ENCODE measurements around the gene TTLL7.

TTLL7 gene

GRCh38 chr1:83998498-83999315 is at the start of gene TTLL7:
Gene TTLL7 (minus strand): TSS chr1:83999132. CDS start chr1:83952211, 46,921 bp downstream.
- peak; percentile 61 for DNase-seq

- DNase-seq, result no peak
Observed at GRCh38 chr1:84042461-84042860, 43.5 kb upstream of the TTLL7 start.

- no peak for DNase-seq
Observed at GRCh38 chr1:84037758-84038611, 39.1 kb upstream of the TTLL7 start.

GRCh38 chr1:84031802-84032327 is 32.9 kb upstream of the TTLL7 start:
- DNase-seq, result no peak

- no peak for DNase-seq
Observed at GRCh38 chr1:84027368-84027767, 28.4 kb upstream of the TTLL7 start.

- no peak for DNase-seq
Observed at GRCh38 chr1:84025966-84026365, 27.0 kb upstream of the TTLL7 start.

GRCh38 chr1:84021822-84022221 is 22.9 kb upstream of the TTLL7 start:
- DNase-seq, result no peak

- no peak for DNase-seq
Observed at GRCh38 chr1:84020151-84020550, 21.2 kb upstream of the TTLL7 start.

GRCh38 chr1:84019217-84019616 is 20.3 kb upstream of the TTLL7 start:
- no peak for DNase-seq

GRCh38 chr1:84013708-84014107 is 14.8 kb upstream of the TTLL7 start:
- no peak for DNase-seq

GRCh38 chr1:84012018-84012417 is 13.1 kb upstream of the TTLL7 start:
- no peak for DNase-seq

GRCh38 chr1:84010136-84010535 is 11.2 kb upstream of the TTLL7 start:
- no peak for DNase-seq

- DNase-seq, result no peak
Observed at GRCh38 chr1:84008631-84009030, 9.7 kb upstream of the TTLL7 start.

GRCh38 chr1:84006591-84006990 is 7.7 kb upstream of the TTLL7 start:
- DNase-seq, result no peak

GRCh38 chr1:84001501-84001900 is 2.6 kb upstream of the TTLL7 start:
- DNase-seq, result no peak

GRCh38 chr1:84000954-84001495 is 2.1 kb upstream of the TTLL7 start:
- DNase-seq, result no peak

- DNase-seq, result no peak
Observed at GRCh38 chr1:84000196-84000885, 1.4 kb upstream of the TTLL7 start.

- no peak for DNase-seq
Observed at GRCh38 chr1:83999316-83999819, 436 bp upstream of the TTLL7 start.

GRCh38 chr1:83998205-83998497 is 781 bp downstream of the TTLL7 start:
- DNase-seq, result no peak

GRCh38 chr1:83997631-83998030 is 1.3 kb downstream of the TTLL7 start:
- no peak for DNase-seq

GRCh38 chr1:83996621-83997020 is 2.3 kb downstream of the TTLL7 start:
- DNase-seq, result no peak

- no peak for DNase-seq
Observed at GRCh38 chr1:83996191-83996590, 2.7 kb downstream of the TTLL7 start.

GRCh38 chr1:83995649-83996048 is 3.3 kb downstream of the TTLL7 start:
- no peak for DNase-seq

All from activated naive CD4-positive, alpha-beta T cell treated with Interleukin-2 at 50 U/mL for 16 hours (primary cell).